SK-N-SH (cell line): ENCODE data around the gene SOS2. TPM values are rescaled to one million over a fixed set of nuclear protein-coding genes. Genes with fewer than 3 reads are reported as not detected.

Experiments used
- CTCF ChIA-PET: fragments of 300-600, 350-600 bp; formaldehyde crosslinking; extraction: SDS; loops from one replicate; lab custom pipeline; 2021; lab: Yijun Ruan, JAX
- POLR2A ChIA-PET: fragments of 350-600 bp; sonication (Branson Sonifier 250); formaldehyde crosslinking; extraction: SDS; loops from one replicate; lab custom pipeline; 2020; ENCODE audit warnings: antibody characterized with exemption, inconsistent platforms; lab: Yijun Ruan, JAX
- DNase-seq: peaks from one replicate; pipeline ENCODE4 v3.0.0; 2012
- H2AFZ ChIP-seq: fragments of 200-600 bp; sonication (generic); 2 replicates; pipeline ENCODE4 v1.8.1; 2016; ENCODE audit warnings: antibody characterized with exemption, mild to moderate bottlenecking, low read depth
- H3F3A ChIP-seq: fragments of 200-600 bp; sonication (generic); replicated peaks from 2 replicates; pipeline ENCODE3; 2016; ENCODE audit warnings: antibody characterized with exemption, mild to moderate bottlenecking; ENCODE audit not compliant: insufficient read depth
- H3K27ac ChIP-seq, 2 experiments: fragments of 200-500 bp in 1 of 2; fragments of 200-600 bp in 1 of 2; sonication (Bioruptor generic) in 1 of 2; sonication (generic), shearing (Covaris generic) in 1 of 2; 2 replicates each; pipeline versions ENCODE4 v1.5.1 to v1.6.1; 2014 to 2016; ENCODE audit warnings: low read depth in 2 of 2, inconsistent platforms in 1 of 2, low read length in 1 of 2, mild to moderate bottlenecking in 1 of 2, mixed read lengths in 1 of 2
- H3K27me3 ChIP-seq: fragments of 200-600 bp; sonication (generic), shearing (Covaris generic); 2 replicates; pipeline ENCODE4 v1.6.1; 2016; ENCODE audit warnings: mixed run types; ENCODE audit not compliant: insufficient read depth
- H3K36me3 ChIP-seq, 2 experiments: fragments of 200-500 bp in 1 of 2; fragments of 200-600 bp in 1 of 2; sonication (Bioruptor generic) in 1 of 2; sonication (generic) in 1 of 2; replicated peaks in 1 of 2; 2 replicates each; pipeline versions ENCODE3 to v1.5.1; 2014 to 2016; ENCODE audit warnings: low read length in 1 of 2, mild to moderate bottlenecking in 1 of 2; ENCODE audit not compliant: insufficient read depth in 2 of 2, control insufficient read depth in 1 of 2
- H3K4me1 ChIP-seq, 2 experiments: fragments of 200-500 bp in 1 of 2; fragments of 200-600 bp in 1 of 2; sonication (Bioruptor generic) in 1 of 2; sonication (generic), shearing (Covaris generic) in 1 of 2; 2 replicates each; pipeline versions ENCODE4 v1.5.1 to v1.6.1; 2014 to 2016; ENCODE audit warnings: low read depth in 1 of 2, low read length in 1 of 2, mixed run types in 1 of 2; ENCODE audit not compliant: insufficient read depth in 2 of 2, control insufficient read depth in 1 of 2
- H3K4me2 ChIP-seq: fragments of 200-600 bp; sonication (generic), shearing (Covaris generic); 2 replicates; pipeline ENCODE4 v1.6.1; 2017; ENCODE audit warnings: mixed run types
- H3K4me3 ChIP-seq, 2 experiments: fragments of 200-500 bp in 1 of 2; fragments of 200-600 bp in 1 of 2; sonication (Bioruptor generic) in 1 of 2; sonication (generic), shearing (Covaris generic) in 1 of 2; 2 replicates each; pipeline versions ENCODE4 v1.5.1 to v1.8.1; 2014 to 2016; ENCODE audit warnings: low read depth in 2 of 2, inconsistent platforms in 1 of 2, low read length in 1 of 2, mild to moderate bottlenecking in 1 of 2, mixed read lengths in 1 of 2, moderate library complexity in 1 of 2
- H3K79me2 ChIP-seq: fragments of 200-600 bp; sonication (generic); 2 replicates; pipeline ENCODE4 v1.8.1; 2017; ENCODE audit warnings: mild to moderate bottlenecking; ENCODE audit not compliant: insufficient read depth
- H3K9ac ChIP-seq: fragments of 200-600 bp; sonication (generic); 2 replicates; pipeline ENCODE4 v1.6.1; 2017; ENCODE audit warnings: mixed run types
- H3K9me2 ChIP-seq: fragments of 200-600 bp; sonication (generic); 2 replicates; pipeline ENCODE4 v1.6.1; 2017; ENCODE audit warnings: mixed run types
- H3K9me3 ChIP-seq: fragments of 200-600 bp; sonication (generic); 2 replicates; pipeline ENCODE4 v1.6.1; 2017; ENCODE audit warnings: mixed run types, mild to moderate bottlenecking, moderate library complexity
- H4K20me1 ChIP-seq: fragments of 200-600 bp; sonication (generic); 2 replicates; pipeline ENCODE4 v1.6.1; 2017; ENCODE audit warnings: mild to moderate bottlenecking, mixed run types; ENCODE audit not compliant: insufficient read depth
- CHD2 ChIP-seq: fragments of 150-350 bp; IDR thresholded peaks from 2 replicates; pipeline ENCODE4 v1.6.1; 2018; ENCODE audit warnings: low read length; ENCODE audit not compliant: partially characterized antibody
- ELF1 ChIP-seq: IDR thresholded peaks from 2 replicates; pipeline ENCODE4 v1.4.0; 2012
- EP300 ChIP-seq, 2 experiments: IDR thresholded peaks; 2 replicates each; pipeline versions ENCODE4 v1.4.0 to v1.6.1; 2012; ENCODE audit warnings: borderline replicate concordance in 1 of 2, low read depth in 1 of 2, low read length in 1 of 2
- EZH2phosphoT487 ChIP-seq: fragments of 200-600 bp; sonication (generic); IDR thresholded peaks from 2 replicates; pipeline ENCODE4 v1.6.1; 2017; ENCODE audit warnings: low read depth, mixed run types, mild to moderate bottlenecking, antibody characterized with exemption, moderate library complexity, borderline replicate concordance
- FOXM1 ChIP-seq: IDR thresholded peaks from 2 replicates; pipeline ENCODE4 v1.4.0; 2012; ENCODE audit warnings: low read depth, mild to moderate bottlenecking
- GABPA ChIP-seq: IDR thresholded peaks from 2 replicates; pipeline ENCODE4 v1.4.0; 2012; ENCODE audit warnings: low read depth, mild to moderate bottlenecking
- GATA2 ChIP-seq: sonication (generic); formaldehyde crosslinking; IDR thresholded peaks from 2 replicates; pipeline ENCODE4 v1.5.0; 2020; ENCODE audit warnings: mild to moderate bottlenecking, missing genetic modification reagents
- MAX ChIP-seq: IDR thresholded peaks from 2 replicates; pipeline ENCODE4 v1.4.0; 2012; ENCODE audit warnings: low read depth
- MXI1 ChIP-seq: IDR thresholded peaks from 2 replicates; pipeline ENCODE4 v1.6.1; 2012; ENCODE audit warnings: mild to moderate bottlenecking, low read depth, low read length, improper control_type of control experiment
- NFIC ChIP-seq: IDR thresholded peaks from 2 replicates; pipeline ENCODE4 v1.4.0; 2012; ENCODE audit warnings: borderline replicate concordance
- POLR2AphosphoS5 ChIP-seq: IDR thresholded peaks from 2 replicates; pipeline ENCODE4 v1.6.1; 2012; ENCODE audit warnings: low read depth, low read length
- RCOR1 ChIP-seq: fragments of 150-350 bp; IDR thresholded peaks from 2 replicates; pipeline ENCODE4 v1.6.1; 2017; ENCODE audit warnings: antibody characterized with exemption, low read length
- RFX5 ChIP-seq: IDR thresholded peaks from 2 replicates; pipeline ENCODE4 v1.6.1; 2012; ENCODE audit warnings: mild to moderate bottlenecking, improper control_type of control experiment, low read length
- SMC3 ChIP-seq: IDR thresholded peaks from 2 replicates; pipeline ENCODE4 v1.6.1; 2012; ENCODE audit warnings: low read depth, low read length, improper control_type of control experiment
- TCF12 ChIP-seq: IDR thresholded peaks from 2 replicates; pipeline ENCODE4 v1.4.0; 2012
- TEAD4 ChIP-seq: IDR thresholded peaks from 2 replicates; pipeline ENCODE4 v1.4.0; 2012; ENCODE audit warnings: mild to moderate bottlenecking, borderline replicate concordance; ENCODE audit not compliant: insufficient read depth
- YY1 ChIP-seq: IDR thresholded peaks from 2 replicates; pipeline ENCODE4 v1.4.0; 2012; ENCODE audit warnings: low read depth, mild to moderate bottlenecking
- ZBTB33 ChIP-seq: IDR thresholded peaks from 2 replicates; pipeline ENCODE4 v1.4.0; 2012; ENCODE audit warnings: low read depth, borderline replicate concordance
- WGBS: methylation state at CpG from one replicate; pipeline ENCODE4 v1.1.6; 2017; ENCODE audit warnings: low lambda C conversion rate; 5-methylcytosine and 5-hydroxymethylcytosine counted together
- polyA plus RNA-seq, 3 experiments: library from polyadenylated mRNA; depleted of rRNA; stranded (reverse); fragments of >200 nt; gene quantifications; 2 replicates each; pipeline ENCODE4 v1.2.3, GENCODE V29; 2012
- TF ChIP-seq, protein P1 (sequence below): fragments of 200-600 bp; sonication (generic); IDR thresholded peaks from 2 replicates; pipeline ENCODE4 v1.6.1; 2017; ENCODE audit warnings: antibody characterized with exemption, mild to moderate bottlenecking, moderate library complexity

Gene SOS2
- polyA plus RNA-seq, 1 of the 3 experiments (the other 2 are of a cell fraction) = 6.2 TPM

DNA sequence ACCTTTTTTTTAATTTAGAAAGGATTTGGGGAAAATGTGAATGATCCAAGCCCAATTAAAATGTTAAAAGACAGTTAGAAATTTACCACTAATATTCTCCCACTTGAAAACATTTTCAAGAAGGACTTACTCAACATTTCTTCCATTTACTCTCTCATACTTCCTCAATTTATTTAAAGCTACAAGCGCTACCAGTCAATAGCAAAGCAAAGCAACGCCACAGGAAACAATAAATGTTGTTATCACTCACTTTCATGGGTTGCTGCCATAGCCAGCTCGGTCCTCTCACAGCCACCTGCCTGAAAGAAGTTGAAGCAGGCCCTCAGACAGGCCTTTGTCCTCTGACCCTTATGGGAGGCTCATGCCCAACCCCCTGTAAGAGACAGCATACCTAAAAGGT is 6.0 kb upstream of the SOS2 start:
- Histone ChIP-seq H3K4me3 (no peak overlapping the region), H4K20me1 (no peaks in the 10 kb centered on the region), H3K9me3 (no peaks in the 10 kb centered on the region), H3K9ac (no peak overlapping the region), H2AFZ (no peak overlapping the region), H3K9me2 (no peaks in the 10 kb centered on the region), H3K4me2 (no peak overlapping the region), H3K79me2 (no peaks in the 10 kb centered on the region), H3K27ac (no peak overlapping the region)
- DNase-seq = no peak
- CTCF ChIA-PET = no interaction called here
- POLR2A ChIA-PET = no interaction called here
- TF ChIP-seq GATA2 (CRISPR knock-in tag) (no peak), FOXM1 (no peak), YY1 (no peak), MAX (no peak), EZH2phosphoT487 (no peak), TCF12 (no peak), TEAD4 (no peak), ELF1 (no peak), RCOR1 (no peak), MXI1 (no peak), ZBTB33 (no peak), EP300 (IDR thresholded peaks at IDR 0.05; ENCODE audit: borderline replicate concordance in 1 of 2, low read depth in 1 of 2, low read length in 1 of 2) (no peak), POLR2AphosphoS5 (no peak), SMC3 (no peak), CHD2 (no peak), RFX5 (no peak), NFIC (no peak), GABPA (no peak)
- TF ChIP-seq, protein P1, sequence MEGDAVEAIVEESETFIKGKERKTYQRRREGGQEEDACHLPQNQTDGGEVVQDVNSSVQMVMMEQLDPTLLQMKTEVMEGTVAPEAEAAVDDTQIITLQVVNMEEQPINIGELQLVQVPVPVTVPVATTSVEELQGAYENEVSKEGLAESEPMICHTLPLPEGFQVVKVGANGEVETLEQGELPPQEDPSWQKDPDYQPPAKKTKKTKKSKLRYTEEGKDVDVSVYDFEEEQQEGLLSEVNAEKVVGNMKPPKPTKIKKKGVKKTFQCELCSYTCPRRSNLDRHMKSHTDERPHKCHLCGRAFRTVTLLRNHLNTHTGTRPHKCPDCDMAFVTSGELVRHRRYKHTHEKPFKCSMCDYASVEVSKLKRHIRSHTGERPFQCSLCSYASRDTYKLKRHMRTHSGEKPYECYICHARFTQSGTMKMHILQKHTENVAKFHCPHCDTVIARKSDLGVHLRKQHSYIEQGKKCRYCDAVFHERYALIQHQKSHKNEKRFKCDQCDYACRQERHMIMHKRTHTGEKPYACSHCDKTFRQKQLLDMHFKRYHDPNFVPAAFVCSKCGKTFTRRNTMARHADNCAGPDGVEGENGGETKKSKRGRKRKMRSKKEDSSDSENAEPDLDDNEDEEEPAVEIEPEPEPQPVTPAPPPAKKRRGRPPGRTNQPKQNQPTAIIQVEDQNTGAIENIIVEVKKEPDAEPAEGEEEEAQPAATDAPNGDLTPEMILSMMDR = no peak
- TF ChIP-seq, all 33 proteins: peak for 0
- WGBS = 53% methylated on average over 3 of the region's 3 CpGs
- H3K27me3 ChIP-seq = no peaks in the 10 kb centered on the region
- no peaks in the 10 kb centered on the region for H3K36me3 ChIP-seq
- H3K4me1 ChIP-seq = no peaks in the 10 kb centered on the region
- H3F3A ChIP-seq = peaks cover 3% of the 10 kb centered on the region
